Endothelial cell of hepatic sinusoid (primary cell): ENCODE data around the gene PTPRC.

Experiments used
- in situ Hi-C: cut with HindIII; loops from 2 replicates; pipeline ENCODE4 v1.10.0; 2017; ENCODE audit warnings: low sequenced_read_pairs

The PTPRC gene

DNA sequence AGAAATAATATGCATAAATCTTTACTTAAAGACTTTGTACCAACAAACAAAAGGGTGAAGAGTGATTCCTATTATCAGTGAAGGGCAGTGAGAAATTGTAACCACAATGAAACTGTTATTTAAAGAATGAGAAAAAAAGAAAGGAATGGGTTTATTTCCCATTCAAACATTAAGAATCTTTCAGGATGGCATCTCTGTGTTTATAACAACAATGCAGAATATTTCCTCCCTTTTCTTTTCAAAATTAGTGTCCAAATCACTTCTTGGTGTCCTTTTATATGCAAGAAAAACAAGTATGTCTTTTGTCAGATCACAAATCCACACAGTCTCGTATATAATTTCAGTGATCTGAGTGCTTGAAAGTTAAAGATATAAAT is 61.2 kb downstream of the PTPRC start:
- in situ Hi-C loops, result no loop called here

DNA sequence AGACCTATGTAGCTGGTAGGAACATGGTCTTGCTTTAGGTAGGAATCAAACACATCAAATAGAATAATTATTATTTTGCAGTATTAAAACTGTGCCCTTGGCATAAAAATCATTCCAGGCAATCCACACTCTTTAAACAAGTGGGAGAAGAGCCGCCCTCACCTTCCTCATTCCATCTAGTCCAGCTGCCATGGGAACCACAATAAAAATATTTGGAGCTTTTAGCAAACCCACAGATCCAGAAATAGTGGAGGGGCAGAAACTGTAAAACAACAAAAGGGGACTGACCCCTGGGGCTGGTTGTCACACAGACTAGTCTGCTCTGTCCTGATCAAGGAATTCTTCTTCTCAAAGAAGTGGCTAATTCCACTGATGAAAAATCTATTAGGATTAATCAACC is 61.6 kb downstream of the PTPRC start:
- in situ Hi-C loops, result no loop called here

DNA sequence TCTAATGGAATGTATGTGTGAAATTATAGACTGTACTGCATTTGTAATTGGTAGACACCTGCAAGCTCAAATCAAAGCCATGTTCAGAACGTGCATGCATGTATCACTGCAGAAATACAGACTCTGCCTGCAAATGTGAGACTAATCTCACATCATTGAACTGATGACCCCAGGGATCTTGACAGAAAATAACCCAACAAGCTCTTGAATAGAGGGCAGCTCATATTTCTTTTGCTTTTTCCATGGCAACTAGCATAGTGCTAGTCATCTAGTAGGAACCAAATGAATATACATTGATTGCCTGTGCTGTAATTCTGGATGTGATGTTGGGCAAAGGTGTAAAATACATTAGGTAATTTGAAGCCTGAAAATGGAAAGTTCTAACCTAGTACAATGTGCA is 62.4 kb downstream of the PTPRC start:
- in situ Hi-C loops, result no loop called here

DNA sequence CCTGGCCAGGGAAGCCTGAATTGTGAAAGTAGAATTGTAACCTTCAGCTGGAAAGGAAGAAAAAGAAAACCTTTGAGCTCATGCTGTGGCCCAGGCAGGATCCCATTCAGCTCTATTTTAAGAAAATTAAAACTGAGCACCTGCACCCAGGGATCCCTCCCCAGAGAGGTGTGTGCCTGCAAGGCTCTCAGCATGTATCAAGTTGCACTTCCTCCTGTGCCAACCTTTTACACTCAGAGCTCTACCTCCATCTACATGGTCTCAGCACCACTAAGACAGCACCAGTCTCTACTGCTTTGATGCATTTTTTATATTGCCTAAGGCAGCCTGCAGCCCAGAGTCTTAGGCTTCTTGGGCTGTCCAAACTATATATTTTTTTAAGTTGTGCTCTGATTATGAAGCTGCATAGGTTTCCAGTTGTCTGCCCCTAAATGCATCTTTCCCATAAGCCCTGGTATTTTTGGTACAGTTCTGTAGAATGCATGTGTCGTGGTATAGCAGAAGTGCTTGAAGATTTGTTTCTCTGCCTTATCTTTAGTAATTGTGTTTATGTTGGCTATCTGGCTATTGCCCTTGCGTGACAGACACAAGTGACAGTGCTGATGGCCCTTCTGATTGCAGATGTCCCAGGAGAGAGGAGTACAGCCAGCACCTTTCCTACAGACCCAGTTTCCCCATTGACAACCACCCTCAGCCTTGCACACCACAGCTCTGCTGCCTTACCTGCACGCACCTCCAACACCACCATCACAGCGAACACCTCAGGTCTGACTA is 63.1 kb downstream of the PTPRC start:
- in situ Hi-C loops, result no loop called here

DNA sequence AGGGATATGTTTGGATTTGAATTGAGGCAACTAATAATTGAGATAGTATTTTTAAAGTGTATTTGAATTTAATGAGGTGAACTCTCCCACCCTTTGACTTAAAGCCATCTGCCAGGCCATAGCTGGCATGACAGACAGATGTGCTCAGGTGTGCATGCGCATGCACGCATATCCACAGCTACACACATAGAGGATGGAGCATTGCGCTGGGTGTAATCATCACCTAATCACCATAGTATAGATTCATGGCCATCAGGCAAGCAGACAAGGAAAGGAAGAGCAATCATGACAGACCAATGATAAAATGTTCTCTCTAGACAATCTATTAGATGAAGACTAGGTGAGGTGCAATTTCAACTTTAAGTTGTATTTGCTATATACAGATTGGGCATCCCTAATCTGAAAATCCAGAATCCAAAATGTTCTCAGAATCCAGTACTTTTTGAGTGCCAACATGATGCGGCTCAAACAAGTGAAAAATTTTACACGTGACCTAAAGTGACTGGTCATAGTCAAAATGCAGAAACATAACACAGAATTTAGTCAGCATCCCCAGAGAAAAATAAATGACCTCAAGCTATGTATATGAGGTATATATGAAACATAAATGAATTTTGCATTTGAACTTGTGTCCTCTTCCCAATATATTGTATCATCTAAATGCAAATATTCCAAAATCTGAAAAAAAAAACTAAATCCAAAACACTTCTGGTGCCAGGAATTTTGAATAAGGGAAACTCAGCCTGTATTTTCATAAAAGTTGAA is 70.1 kb downstream of the PTPRC start:
- in situ Hi-C loops, result no loop called here

DNA sequence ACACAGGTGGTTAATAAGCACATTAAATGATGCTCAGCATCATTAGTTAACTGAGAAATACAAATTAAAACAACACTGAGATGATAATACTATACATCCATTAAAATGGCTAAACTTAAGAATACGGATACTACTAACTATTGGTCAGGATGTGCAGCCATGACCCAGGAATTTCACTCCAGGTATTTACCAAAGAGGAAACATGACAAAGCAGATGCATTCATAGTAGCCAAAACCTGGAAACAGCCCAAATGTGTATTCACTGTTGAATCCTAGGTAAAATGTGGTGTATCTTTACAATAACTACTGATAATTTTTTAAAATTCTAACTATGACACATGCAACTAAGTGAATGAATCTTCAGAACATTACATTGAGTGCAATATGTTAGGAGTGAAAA is 73.0 kb downstream of the PTPRC start:
- in situ Hi-C loops, result no loop called here

DNA sequence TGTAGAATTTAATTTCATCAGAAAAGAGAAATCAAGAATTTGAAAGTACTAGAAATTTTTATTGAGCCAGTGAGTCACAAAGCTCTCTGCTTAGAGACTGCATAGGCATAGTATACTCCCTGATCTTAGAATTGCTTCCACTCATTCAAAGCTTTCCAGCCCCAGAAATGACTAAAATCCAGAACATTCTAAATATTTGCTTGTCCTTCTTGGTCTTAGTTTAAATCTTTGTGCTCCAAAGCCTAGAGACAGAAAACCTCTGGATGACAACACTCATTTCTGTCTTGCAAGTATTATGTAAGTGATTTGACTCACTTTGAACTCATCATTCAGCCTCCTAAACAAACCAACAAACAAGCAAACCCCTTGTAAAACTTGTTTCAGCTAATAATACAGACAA is 74.2 kb downstream of the PTPRC start:
- in situ Hi-C loops, result no loop called here

DNA sequence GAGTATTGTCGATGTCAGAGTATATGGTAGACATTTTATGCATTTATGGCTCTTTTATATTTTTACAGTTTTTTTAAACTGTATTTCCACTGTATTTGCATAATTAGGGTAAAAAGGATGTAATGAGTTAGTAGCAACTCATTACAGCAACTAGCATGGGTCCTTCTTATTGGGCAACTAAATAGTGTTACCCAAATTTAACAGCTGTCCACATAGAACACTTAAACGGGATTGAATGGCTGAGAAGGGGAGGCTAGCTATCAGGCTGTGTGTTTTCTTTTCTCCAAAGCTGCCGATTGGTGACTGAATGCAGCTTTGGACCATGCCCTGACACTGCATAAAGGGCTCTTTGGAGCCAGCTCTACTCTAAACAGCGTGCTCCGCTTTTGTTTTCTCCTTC is 75.4 kb downstream of the PTPRC start:
- in situ Hi-C loops, result no loop called here

DNA sequence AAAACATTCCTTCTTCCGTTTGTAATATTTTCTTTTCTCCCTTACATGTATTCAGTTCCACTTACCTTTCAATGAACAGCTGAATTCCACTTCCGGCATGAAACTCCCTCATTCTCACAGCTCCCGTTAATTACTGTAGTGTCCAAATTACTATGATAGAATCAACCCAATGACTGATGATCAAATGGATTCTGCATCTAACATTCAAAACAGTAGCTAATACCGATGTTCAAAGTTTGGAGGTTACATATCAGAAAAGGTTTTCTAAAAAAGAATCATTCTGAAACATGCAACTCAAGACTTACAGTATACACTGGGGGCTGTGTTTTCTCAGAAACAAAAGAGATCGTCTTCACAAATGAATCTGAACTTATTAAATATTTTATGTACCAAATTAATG is 77.2 kb downstream of the PTPRC start:
- in situ Hi-C loops, result no loop called here

DNA sequence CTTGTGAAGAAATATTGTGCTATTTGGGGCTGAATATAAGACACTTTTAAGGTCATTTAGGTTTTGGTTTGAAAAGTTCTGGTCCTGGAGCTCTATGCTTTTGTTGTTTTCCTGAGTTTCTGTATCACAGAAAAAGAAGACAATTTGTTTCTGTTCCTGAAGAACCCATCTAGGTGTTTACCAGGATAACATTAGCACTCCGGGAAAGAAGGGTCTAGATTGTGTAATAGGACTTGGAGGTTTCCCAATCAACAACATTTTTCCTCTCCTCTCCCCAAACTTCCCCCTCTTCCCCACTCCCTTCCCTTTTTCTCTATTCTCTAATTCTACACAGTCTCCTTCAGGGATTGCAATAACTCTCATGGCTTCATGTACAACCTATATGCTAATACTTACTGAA is 78.7 kb downstream of the PTPRC start:
- in situ Hi-C loops, result no loop called here

DNA sequence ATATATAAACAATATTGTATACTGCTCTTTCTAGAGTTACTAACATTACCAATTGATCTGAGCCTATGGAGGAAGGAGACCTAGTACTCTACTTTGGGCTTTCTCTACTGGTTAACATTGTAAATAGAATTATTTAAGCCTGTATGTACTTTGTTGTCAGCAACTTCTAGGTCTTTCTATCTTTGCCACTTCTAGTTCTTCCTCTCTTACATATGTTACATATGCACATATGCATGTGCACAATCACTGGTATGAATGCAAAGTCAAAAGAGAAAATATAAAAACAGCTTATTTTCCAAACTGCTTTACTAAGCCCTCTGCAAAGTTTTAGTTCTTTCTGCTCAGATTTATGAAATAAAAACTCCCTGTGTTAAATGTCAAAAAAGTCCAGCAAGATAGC is 84.3 kb downstream of the PTPRC start:
- in situ Hi-C loops, result no loop called here

DNA sequence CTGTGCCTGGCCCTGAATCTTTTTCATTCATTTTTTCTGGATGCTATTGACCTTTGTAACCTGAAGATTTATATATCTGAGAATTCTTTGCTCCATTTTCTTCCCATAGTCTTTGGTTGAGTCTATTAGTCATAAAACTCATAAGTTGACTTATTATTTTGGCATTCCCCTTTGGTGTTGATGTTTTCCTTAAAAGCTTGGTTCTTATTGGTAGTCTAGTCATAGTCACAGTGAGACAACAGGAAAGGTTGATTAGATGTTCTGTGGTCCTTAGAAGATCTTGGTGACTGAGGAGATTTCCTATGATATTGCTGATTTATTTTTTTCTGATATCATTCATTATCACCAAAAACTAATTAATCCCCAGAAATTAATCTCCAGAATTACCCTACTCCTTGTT is 86.2 kb downstream of the PTPRC start:
- in situ Hi-C loops, result no loop called here

DNA sequence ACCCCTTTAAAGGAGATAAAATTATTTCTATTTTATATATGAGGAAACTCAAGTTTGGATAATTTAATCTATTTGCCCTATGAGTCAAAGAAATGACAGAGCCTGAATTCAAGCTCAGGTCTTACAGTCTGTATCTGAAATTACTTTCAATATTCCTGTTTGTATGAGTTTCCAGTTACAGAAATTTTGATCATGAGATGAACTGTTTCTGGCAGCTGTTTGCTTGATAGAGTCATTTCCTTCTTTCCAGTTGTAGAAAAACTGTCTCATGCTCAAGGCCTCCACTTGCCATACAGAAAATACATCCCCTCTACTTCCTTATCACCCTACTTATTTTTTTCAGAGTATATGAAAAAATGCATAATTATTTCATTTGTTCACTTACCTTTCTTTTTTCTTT is 87.6 kb downstream of the PTPRC start:
- in situ Hi-C loops, result no loop called here

DNA sequence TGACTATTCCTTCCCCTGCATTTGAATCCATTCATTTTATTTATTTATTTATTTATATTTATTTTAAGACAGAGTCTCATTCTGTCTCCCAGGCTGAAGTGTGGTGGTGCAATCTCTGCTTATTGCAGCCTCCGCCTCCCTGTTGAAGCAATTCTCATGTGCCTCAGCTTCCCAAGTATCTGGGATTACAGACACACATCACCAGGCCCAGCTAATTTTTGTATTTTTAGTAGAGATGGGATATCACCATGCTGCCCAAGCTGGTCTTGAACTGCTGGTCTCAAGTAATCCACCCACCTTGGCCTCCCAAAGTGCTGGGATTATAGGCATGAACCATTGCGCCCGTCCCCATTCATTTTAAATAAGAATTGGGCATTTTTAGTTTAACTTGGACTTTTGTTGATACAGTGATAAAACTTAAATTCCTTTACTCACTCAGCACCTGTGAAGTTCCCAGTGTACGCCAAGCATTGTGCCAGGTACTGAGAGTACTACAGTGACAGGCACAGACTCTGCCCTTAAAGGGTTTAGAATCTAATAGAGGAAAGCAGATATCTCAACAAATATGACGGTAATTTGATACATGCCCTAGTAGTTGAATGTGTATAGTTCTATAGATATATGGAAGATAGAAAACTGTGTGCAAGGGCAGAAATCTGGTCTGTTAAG is 90.5 kb downstream of the PTPRC start:
- in situ Hi-C loops, result no loop called here

DNA sequence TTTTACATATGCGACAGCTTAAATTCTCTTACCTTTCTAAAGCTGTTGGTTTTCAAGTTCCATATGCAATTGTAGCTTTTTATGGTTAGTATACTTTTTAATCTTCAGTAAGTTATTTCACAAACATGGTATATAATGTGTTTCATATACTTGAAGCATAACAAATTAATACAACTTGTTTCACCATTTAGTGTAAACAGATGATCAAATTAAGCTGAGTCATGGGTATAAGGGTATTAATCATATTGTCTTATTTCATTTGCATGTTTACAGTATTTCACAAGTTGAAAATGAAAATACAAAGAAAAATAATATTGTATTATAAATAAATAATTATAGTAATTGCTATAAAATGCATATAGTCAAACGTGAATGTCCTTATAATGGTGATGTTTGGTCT is 92.1 kb downstream of the PTPRC start:
- in situ Hi-C loops, result no loop called here

DNA sequence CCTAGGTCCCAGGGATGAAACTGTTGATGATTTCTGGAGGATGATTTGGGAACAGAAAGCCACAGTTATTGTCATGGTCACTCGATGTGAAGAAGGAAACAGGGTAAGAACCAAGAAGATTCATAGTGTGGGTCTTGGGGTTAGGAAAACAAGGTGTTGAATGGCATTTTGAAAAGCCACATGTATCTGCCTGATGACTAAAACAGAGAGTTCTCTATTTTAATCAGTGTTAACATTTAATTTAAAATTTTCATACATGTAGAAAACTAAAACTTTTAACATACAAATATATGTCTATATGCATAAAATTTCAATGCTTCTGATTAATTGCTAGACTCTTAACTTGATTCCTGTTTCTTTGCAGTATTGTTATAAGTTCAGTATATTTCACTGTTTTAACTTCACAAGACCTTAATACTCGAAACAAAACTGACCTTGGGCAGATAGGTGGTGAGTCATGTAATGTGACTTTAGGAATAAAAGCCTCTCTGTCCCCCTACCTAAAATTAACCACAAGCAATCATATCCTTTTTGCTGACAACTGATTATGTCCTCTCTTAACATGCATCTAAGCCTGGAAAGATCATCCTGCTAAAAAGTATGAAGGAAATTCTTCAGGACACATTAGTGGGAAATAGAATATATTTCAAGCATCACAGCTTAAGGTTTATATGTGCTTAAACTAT is 95.6 kb downstream of the PTPRC start:
- in situ Hi-C loops, result no loop called here

DNA sequence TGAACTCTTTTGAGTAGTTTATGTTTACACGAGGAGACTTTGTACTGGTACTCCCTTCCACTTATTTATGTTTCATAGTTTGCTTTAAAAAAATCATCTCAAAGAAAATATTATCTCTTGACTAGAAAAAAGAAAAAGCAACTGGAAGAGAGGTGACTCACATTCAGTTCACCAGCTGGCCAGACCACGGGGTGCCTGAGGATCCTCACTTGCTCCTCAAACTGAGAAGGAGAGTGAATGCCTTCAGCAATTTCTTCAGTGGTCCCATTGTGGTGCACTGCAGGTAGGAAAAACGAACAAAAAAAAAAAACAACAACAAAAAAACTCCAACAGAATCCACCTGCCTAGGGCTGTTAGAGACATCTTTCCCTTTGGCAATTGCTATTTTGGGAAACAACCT is 102.9 kb downstream of the PTPRC start:
- in situ Hi-C loops, result no loop called here

DNA sequence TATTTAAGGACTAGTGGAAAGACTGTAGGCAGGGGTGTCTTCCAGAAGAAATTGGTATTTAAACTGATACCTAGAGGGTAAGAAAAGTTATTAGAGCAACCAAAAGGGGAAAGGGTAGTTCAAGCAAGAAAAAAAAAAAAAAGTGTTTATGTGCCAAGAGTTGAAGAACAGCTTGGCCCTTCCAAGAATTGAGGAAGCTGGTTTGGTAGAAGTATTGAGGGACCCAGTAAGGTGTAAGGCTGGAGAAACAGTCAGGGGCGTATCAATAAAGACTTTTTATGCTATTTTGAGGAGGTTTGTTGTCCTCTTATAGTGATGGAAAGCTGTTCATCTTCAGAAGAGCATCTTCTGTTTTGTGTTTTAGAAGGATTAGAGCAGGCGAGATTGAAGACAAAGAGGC is 108.3 kb downstream of the PTPRC start:
- in situ Hi-C loops, result no loop called here

DNA sequence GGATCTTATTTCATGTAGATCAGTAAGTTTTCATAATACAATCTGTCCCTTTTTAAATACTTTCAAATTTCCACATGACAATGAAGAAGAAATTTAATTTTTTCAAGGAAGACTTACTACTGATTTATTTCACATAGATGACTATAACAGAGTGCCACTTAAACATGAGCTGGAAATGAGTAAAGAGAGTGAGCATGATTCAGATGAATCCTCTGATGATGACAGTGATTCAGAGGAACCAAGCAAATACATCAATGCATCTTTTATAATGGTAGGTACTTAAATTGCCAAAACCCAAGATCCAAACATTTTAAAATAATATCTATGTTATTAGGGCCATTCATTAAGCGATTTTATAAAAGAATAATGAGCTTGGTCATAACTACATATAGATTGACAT is 110.4 kb downstream of the PTPRC start:
- in situ Hi-C loops, result no loop called here

DNA sequence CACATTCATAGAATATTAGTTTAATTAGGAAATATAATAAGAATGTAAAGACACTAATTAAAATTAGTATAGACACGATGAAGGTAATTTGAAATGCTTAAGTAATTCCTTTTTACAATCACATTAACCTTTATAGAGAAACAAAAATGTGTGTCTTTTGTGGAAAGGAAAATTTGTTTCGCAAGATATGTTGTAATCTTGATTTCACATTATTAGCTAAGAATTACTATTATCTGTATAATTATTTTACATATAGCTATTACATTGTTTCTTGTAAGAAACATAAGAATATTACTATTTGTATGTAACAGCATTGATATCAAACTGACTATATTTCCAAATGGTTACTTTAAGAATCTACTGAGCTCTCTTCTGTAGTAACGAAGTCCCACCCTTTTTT is 111.2 kb downstream of the PTPRC start:
- in situ Hi-C loops, result loop anchor here (25.0 kb wide), 1 partner anchor 362 kb away; no protein-coding TSS in a partner anchor

DNA sequence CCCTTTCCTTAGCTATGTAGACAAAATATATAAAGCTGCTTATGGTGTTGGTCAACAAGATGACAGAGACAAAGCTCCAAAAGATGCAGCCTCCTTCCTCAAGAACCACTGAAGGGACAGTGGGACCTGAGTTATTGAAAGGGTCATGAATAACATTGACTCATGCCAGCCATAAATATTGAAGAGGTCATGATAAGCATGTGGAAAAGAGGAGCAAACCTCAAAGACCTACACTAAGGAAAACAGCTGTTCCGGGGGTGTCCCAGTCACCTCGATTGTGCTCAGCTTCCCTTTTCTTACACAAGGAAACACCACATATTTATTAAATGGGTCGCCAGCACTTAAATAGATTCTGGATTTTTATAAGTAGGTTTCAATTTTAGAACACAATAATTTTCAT is 112.9 kb downstream of the PTPRC start:
- in situ Hi-C loops, result loop anchor here (25.0 kb wide), 1 partner anchor 361 kb away; no protein-coding TSS in a partner anchor
